22Rv1 (cell line): ENCODE data around the gene HEY2.

ENCODE experiments used
- CTCF ChIP-seq: fragments of 450-650 bp; IDR thresholded peaks from 2 replicates; pipeline ENCODE4 v1.5.1; 2017; ENCODE audit warnings: mild to moderate bottlenecking
- ZFX ChIP-seq: fragments of 450-650 bp; IDR thresholded peaks from 2 replicates; pipeline ENCODE4 v1.6.1; 2017; ENCODE audit warnings: antibody characterized with exemption, borderline replicate concordance

DNA sequence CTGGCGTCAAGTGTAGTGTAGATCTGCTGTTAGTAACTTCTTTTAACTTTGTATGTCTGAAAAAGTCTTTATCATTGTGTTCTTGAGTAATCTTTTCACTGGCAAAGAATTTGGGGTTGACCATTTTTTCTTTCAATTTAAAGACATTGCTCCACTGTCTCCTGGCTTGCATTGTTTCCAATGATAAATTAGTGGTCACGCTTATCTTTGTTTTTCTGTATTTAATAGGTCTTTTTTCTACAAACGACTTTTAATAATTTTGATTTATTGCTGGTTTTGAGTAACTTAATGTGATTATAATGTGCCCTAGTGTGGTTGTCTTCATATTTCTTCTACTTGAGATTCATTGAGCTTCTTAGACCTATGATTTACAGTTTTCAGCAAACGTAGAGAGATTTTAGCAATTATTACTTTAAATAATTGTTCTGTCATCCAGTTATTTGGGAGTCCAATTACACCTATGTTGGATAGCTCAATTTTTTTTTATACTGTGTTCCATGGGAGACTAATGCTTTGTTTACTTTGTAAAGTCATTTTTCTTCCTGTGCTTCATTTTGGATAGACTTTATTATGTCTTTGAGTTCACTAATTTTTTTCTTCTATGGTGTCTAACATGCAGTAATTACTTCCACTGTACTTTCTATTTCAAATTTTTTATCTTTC, 38.3 kb upstream of the HEY2 start:
- TF ChIP-seq CTCF: no peak
- TF ChIP-seq ZFX: no peak
